ENCODE data around the gene FGF1.

The FGF1 gene

DNA sequence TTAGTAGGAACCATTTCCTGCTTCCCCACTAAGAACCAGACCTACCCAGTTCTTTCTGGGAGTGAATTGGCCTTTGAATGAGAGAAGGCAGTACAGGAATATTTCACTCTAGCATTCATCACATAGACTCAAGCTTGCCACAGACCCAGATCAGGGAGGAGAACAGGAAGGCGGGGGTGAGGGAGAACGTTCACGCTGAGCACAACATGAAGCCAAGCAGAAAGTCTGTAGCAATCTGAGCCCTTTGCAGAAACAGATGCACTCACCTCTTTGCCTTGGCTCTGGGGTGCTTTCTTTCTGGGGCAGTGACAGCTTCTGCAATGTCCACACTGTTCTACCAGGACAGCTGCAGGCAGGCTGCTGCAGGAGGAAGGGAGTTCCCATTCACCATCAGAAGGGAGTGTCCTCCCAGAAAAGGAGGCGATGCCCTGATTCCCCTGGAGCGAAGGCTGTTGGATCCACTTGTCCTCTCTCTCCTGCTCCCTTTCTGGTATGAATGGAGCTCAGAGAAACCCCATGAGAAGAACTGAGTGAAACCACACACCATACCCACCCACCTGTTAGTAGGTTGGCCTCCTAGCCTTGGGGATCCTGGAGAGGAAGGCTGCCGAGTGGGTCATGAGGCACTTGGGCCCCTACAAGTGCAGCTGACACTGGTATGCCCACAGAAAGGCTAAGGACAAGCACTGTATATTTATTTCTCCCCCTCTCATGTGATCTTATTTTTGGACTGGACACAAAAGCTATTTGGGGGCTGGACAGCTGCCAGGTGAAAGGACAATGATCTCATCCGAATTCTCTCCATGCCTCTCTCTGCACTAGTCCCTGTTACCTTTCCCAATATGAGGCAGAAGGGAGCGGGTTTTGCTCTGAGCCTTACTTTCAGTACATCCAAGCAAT is 11.7 kb upstream of the FGF1 start:
- DNase-seq (ENCODE audit: low read depth in 2 of 2) = no peak

DNA sequence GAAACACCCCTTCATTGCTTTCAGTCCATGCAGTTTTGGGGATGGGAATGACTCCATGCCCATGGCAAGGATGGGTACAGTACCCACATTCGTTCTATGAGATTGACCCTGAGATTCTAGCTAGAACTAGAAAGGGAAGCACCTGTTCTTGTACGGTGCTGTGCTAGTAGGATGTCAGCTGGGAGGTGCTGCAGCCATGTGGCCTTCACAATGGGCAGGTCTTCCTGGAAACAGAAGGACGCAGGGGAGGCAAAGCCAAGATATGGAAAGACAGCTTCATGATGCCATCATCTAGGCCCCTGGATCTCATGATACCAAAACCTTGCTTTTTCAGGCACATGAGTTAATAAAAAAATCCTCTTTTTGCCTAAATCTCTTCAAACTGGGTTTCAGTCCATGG is 10.5 kb upstream of the FGF1 start:
- DNase-seq (ENCODE audit: low read depth in 2 of 2) = no peak

DNA sequence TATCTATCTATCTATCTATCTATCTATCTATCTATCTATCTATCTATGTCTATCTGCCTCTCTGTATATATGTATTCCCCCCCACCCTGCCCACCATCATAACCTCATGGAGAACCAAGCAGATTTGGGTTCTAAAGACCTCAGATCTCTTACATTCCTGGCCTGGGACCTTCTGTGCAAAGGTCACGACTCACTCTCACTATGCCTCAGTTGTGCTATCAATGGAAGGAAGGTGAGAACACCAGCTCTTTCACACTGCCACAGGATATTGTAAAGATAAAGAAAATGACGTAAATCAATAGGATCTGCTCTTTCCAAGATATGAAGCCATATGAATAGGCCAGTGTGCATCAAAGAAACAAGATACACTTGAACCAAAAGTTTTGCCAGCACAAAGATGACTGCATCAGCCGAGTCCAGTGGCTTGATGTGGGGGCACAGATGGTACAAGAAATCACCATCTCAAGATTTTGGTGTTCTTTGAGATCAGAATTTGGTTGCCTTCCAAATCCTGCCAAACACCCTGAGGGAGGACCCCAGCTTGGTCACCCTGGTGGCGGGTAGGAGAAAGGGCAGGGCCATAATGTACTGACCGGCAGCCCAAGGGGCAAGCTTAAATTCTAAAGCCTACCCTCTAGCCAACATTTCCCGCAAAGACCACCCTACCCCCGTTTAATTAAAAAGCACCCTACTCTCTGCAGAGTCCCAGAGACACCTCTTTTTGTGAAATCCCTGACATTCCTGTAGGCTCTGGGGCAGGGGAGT is 8.4 kb upstream of the FGF1 start:
- DNase-seq (ENCODE audit: low read depth in 2 of 2) = no peak

DNA sequence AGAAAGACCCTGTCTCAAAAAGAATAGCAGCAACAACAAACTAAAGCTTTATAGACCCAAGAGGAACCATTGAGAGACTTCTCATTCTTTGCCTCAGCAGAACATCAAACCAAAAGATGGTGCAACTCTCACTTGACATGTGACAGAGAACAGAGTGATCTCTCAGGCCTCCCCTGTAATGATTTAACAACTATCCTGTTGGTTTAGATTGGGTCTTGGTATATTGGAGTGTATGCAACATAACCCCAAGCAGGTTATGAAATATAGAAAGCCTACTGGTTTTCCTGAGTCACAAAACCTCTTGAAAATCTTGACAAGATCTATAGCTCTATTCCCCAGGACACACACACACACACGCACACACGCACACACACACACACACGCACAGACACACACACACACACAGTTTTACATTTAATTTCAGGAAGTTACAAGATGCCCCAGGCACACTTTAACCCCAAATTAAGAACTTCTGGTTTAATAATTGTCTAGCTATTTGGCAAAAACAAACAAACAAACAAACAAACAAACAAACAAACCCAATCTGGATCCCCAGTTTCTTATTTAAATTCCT is 6.5 kb upstream of the FGF1 start:
- no peak for DNase-seq (ENCODE audit: low read depth in 2 of 2)

DNA sequence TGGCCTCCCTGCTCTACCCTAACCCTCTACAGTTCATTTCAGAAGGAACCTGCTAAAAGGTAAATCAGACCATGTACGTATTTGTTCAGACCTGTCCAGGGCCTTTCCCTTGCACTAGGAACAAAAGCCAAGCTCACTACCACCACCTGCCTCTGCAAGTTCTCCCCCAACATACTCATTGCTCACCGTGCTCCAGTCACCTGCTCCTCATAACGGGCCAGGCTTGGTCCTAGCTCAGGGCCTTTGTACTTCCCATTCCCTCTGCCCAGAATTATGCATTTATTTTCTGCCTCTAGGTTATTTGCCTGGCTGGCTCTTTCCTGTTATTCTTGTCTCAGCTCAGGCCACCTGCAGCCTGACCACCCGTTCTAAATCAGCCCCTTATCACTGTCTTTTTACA is 4.8 kb upstream of the FGF1 start:
- DNase-seq (ENCODE audit: low read depth in 2 of 2) = no peak

DNA sequence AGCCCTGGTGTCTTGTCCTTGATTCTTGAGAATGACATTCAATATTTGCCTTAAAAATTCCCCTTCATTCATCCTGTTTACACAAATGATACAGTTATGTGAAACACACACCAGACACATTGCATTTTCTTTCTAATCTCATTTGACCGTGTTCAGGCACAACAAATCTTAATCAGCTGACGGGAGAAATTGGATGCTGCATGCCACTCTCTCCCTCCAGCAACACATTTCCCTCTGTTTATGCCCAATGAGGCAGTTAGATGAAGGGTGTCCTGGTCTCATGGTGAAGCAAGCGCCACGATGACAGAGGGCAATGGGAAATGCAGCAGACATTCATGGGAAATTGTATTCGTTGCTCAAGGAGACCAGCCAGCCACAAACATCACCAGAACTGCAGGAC is 3.2 kb upstream of the FGF1 start:
- DNase-seq (ENCODE audit: low read depth in 2 of 2) = no peak

DNA sequence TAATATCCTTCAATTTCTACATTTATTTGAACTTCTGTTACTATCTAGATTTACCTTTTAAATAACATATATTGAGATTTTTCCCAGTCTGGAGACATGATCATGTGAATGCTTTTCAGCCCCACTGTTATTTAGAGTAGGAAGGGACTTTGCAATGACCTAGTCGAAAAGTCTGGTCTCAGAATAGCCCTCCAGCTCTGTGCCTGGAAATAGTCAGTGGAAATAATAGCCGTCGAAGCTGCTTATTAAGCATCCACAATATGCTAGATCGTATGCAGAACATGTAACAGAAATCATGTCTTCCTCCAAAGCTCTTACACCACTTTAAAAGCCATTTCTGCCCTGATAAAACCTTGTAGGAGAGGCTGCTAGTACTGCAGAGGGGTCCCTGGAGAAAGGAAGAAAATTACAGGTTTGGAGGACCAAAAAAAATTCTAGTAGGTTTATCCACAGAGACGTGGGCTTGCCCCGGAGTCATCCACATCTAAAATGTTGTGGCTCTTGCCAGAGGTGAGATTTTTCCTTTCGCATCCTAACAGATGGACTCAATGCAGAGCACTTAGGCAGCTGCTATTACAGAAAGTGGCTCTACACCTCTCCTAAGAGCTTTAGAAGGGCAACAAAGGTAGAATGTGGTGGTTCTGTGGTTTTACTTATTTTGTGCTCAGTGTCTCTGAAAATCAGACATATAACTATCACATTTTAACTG is 2.5 kb upstream of the FGF1 start:
- DNase-seq (ENCODE audit: low read depth in 2 of 2) = no peak

DNA sequence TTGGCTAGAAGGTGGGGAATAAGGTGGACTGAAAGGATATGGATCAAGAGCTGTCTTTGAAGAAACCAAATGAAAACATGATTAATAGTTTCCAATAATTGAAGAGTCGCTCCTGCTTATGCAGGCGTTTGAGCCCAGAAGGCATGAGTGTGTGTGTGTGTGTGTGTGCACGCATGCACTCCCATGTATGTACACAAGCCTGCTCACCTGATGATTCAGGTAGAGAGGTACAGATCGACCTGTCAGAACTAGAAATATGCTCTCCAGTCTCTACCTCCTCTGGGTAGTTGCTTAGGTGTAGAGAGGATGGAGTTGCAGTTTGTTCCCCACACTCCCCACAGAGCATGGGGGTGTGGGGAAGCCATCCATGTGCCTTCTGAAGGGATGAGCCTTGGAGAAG is 1.1 kb upstream of the FGF1 start:
- no peak for DNase-seq (ENCODE audit: low read depth in 2 of 2)

DNA sequence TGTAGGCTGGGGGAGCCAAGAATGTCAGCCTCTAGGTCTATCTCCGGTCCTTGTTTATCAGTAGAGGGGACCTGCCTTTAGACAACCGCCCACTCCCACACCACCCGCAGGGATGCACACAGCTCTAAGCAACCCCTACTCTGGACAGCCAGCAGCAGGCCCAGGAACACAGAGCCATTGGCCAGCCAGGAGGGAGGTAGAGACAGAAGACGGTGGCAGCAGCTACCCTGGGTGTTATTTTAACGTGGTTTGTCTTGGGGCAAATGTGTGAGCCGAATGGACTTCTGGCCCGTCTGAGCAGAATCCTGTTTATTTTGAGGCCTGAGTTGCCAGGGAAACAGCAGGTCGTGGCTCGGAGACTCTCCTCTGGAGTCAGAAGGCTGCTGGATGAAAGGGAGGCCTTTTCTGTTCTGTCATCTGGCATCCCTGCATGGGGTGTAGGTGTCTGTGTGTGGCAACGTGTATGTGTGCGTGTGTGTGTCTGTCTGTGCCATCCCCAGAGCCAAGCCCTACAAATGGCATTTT is 382 bp upstream of the FGF1 start:
- DNase-seq (ENCODE audit: low read depth in 2 of 2) = no peak

DNA sequence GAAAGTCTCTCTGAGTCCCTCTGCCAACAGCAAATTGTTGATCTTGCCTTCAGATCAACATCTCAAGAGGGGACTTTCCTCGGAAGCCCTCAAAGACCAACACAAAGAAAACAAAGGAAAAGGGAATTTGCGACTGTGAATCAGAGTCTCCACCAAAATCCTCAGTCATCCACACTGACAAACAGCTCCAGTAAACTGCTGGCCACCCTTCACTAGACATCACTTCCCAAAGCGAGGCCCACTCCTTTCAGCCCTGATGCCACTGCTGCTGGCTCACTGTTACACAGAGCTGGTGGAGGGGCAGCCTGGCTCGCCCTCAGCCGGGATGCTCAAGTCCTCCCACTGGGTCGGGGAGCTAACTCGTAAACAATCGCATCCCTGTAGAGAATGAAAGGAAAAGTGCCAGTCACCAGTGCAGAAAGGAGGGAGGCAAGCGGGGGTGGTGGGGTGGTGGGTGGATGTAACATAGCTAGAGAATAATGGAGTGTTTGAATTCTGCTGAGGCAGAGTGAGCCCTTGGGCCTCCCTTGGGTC is 1.3 kb downstream of the FGF1 start:
- no peak for DNase-seq (ENCODE audit: low read depth in 2 of 2)

DNA sequence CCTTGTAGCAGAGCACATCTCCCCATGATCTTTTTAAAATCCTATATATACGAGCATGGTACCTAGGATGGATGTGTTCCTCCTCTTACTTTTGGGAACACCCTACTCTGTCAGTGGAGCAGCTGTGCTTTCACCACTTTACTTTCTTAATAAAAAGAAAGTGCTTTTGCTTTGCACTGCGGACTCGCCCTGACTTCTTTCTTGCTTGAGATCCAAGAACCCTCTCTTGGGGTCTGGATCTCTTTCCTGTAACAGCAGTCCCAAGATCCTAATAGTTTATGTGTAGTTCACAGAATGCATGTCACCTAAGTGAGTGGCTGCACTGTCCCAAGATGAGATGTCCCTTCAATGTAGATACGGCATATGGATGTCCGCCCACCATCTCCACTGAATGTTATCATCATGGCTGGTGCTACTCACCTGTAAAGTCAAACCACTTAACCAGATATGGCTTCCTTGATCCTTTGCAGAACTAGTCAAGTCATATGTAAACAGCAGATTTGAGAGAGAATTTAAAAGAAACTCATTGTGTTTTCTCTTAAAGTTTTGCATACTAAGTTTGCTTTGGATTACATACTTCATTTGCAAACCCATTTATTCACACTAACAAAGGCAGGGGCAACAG is 1.9 kb downstream of the FGF1 start:
- DNase-seq (ENCODE audit: low read depth in 2 of 2) = no peak

DNA sequence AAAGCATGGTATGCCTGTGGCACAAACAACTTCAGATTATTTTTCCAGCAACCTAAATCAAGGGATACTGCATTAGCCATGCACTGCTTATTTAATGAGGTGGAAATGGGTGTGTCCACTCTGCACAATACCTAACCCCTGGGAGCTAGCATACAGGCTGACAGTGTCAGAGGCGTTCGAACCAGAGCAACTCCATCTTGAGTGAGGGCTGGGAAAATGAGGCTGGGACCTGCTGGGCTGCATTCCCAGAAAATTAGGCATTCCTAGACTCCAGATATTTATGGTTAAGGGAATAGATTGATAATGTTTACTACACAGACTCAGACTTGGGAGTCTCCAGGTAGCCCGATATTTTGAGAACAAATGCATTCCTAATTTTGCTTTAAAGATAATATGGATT is 2.8 kb downstream of the FGF1 start:
- DNase-seq (ENCODE audit: low read depth in 2 of 2) = no peak

DNA sequence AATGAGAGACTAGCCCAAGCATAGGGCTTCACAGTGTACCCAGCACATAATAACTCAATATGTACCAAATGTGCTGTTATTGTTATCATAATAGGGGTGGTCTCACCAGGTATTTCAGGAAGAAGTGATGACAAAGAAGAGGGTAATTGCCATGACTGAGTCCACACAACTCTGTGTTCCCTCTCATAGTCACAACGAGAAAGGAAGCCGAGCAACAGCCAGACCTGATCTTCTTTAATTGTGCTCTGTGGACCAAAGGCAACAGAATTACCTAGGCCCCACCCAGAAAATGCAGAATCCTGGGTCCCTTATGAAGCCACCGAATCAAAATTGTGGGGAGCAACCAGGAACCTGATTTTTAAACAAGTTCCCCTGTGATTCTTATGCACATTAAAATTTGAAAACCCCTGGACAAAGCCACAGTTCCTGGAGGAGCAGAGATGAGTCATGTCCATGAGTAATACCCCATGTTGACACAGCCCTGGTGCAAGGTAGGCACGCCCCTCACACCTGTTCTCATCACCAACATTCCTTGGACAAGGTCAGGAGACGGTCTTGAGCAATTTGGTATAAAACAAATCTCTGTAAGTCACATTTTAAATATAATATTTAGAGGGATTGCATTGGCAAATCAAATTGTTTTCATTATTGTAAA is 5.2 kb downstream of the FGF1 start:
- no peak for DNase-seq (ENCODE audit: low read depth in 2 of 2)

DNA sequence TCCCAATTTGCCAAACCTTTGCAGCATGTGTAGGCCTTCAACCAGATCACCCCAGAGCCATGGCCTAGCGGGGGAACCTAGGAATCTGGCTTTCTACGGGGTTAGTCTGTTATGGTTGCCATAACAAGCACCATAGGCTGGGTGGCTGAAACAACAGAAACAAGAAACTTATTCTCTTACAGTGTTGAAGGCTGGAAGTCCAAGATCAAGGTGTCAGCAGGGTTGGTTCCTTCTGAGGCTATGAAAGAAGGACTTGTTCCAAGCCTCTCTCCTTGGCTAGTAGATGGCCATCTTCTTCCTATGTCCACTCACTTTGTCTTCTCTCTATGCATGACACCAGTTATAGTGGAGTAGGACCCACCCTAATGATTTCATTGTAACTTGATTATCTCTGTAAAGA is 6.1 kb downstream of the FGF1 start:
- no peak for DNase-seq (ENCODE audit: low read depth in 2 of 2)

DNA sequence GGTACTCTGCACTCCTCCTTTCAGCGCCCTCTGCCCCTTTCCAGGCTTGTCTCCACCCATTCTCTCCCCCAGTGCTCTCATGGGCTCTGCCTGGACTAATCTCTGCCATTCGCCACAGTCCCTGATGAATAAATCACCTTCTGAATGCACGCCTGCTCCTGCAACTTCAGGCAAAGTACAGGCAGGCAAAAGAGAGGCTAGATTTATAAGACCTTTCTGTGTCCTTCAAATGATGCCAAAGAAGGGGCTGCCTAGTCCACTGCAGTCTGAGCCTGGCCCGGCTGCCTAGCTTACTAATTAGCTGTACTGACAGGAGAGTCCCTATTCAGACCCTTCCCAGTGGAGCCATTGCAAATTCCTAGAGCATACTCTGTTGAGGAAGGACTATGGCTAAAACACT is 7.4 kb downstream of the FGF1 start:
- DNase-seq (ENCODE audit: low read depth in 2 of 2) = no peak

DNA sequence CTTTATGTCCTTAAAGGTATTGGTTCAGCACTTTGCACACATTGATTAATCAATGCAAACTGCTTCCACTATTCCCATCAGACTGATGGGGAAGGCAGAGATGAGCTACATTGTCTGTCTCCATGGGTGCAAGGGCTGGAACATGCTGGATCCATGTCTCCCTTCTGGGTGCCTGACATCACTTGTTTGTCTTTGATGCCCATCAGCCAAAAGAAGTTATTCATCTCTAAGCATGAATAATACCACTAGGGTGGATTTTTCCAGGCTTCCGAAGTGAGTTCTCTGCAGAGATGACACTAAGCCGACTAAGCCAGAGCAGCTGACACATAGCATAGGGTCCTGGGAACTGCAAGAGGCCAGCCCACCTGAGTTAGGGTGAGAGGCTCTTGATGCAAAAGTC is 8.7 kb downstream of the FGF1 start:
- no peak for DNase-seq (ENCODE audit: low read depth in 2 of 2)

DNA sequence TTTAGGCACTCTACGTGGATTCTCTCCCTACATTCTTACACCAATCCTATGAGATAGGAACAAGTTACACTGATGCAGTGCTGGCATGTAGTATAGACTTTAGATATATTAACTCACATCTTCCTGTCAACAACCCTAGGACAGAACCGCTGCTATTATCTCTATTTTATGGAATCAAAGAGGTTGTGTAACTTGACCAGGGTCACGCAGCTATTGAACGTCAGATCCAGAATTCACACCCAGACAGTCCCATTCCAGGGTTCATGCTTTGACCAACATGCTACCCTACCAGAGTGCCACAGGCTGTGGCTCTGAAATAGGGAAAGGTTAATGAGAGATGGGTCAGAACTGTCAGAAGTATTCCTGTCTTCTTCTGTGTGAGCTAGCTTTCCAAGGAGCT is 9.6 kb downstream of the FGF1 start:
- DNase-seq (ENCODE audit: low read depth in 2 of 2) = no peak

DNA sequence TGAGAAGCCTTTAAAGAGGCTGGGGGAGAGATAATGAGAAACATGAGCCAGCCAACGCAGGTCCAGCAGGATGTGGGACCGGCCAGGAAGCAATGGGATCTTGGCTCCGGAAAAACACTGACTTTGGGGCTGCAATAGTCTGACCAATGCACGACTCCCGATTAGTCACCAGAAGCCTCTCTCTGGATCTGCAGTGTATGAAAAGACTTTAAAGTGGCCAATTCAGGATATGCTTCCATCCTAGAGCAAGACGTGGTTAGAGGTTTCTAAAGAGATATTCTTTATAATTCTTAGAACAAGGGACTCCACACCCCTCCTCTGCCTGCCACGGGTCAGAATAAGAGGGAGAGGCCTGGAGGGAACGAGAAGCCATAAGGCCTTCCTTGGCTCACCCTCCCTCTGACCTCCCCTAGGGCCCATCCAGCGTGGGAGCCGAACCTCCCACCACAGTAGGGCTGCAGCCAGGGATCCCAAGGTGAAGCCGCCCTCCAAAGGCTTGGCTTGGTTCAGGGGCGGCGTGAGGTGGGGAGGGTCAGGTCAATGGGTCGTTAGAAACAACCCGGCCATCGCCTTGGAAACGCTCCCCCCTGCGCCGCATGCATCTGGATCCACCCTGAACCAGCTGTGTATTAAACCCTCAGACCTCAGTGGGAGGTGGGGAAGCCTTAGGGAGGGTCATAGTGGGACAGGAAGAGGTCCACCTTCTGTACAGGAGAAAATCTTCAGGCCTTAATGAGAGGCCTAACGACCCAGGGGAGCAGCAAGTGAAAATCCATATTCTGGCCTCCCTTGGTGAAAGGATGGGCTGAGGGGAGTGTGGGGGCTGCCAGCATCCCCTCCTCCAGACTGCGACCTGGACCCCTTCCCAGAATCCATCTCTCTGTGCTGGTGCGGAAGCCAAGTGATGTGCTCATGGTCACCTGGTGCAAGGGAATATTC is 11.1 kb downstream of the FGF1 start:
- no peak for DNase-seq (ENCODE audit: low read depth in 2 of 2)

DNA sequence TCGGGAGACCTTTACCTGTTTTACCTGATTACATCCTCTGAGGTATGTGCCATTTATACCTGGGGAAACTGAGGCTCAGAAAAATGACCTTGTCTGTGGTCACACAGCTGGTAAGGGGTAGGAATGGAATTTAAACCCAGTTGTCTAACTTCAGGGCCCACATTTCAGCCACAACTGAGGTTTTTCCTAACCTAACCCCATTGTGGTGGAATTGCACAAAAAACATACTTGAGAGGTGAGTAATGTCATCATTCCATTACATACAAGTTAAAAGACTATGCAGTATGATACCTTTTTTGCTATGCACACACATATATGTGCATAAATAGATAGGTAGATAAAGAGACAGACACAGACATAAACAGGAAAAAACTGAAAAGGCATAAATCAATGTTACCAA is 14.1 kb downstream of the FGF1 start:
- no peak for DNase-seq (ENCODE audit: low read depth in 2 of 2)

DNA sequence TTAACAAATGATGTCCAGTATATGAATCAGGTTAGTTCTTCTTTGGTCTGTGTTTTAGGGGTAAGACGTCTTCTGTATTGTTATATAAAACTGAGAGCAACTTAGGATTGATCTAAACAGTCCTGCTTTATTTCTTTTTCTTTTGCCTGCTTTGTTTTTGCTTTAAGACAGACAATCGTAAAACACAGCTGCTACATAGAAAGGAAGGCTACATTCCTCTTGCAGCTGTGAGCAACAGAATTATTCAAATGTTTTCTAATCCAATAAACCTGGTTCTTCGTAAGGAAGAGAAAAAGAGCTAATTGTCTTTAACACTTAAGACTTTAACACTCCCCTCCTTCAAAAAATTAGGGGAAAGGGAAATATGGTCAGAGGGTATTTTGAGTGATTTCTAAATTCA is 14.6 kb downstream of the FGF1 start:
- no peak for DNase-seq (ENCODE audit: low read depth in 2 of 2)
